ENCODE results near the gene ZNF592. TPM values are rescaled to one million over a fixed set of nuclear protein-coding genes. Genes with fewer than 3 reads are reported as not detected.
"Not testable (repeated sequence)": the region's sequence is repeated elsewhere in the genome, so short reads cannot be mapped to it uniquely, and the experiment has no call there.

The ZNF592 gene
- polyA plus RNA-seq (ENCODE audit: insufficient read length in 3 of 3) = 10 to 100 TPM; 26.8 to 28.4 (median 27.8) TPM

DNA sequence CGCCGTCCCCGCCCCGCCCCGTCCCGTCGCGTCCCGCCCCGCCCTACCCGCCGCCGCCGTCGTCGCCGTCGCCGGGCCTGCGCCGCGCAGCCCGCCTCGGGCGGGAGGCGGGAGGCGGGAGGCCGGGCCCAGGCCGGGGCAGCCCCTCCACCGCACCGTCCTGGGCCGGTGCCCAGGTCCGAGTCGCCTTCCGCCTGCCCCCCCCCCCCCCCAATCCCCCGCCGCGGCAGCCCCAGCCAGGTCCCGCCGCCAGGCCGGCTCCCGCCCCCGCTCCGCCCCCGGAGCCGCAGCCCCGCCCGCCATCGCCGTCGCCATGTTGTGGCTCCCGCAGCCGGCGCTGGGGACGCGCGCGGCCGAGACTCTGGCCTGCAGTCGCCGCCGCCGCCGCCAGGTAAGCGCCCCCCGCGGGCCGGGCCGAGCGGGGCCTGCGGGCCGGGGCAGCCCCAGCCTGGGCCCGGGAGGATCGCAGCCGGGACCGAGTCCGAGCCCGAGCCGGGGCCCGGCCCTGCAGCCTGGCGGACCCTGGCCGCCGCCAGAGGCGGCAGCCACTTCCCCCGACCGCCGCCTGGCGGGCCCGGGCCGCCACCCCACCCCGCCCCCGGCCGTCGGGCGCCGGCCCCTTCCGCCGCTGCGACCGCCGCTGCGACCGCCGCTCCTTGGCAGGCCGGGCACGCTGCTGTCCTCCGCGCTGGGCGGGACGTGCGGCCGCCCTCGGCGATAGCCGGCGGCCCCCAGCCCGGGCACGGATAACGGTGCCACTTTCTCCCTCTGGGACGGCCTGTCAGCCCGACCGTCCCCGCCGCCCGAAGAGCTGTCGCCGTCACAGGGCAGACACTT lies at the start of gene ZNF592:
Gene ZNF592, plus strand, starts transcription at position 319 of the 837 bp plus-strand sequence. CDS start 34,084 bp downstream, outside the sequence.
- no peak for DNase-seq (ENCODE audit: low read depth in 3 of 3, low spot score in 2 of 3)

- DNase-seq (ENCODE audit: low read depth in 3 of 3, low spot score in 2 of 3) = no peak
Measured at GRCh38 chr15:84699538-84700191, 48.7 kb upstream of the ZNF592 start.

GRCh38 chr15:84702961-84703482 lies 45.4 kb upstream of the ZNF592 start:
- peak in 2 of 3 donors; percentile 23 to 36 for DNase-seq (ENCODE audit: low read depth in 3 of 3, low spot score in 2 of 3)

- no peak for DNase-seq (ENCODE audit: low read depth in 3 of 3, low spot score in 2 of 3)
Measured at GRCh38 chr15:84703808-84704207, 44.6 kb upstream of the ZNF592 start.

DNA sequence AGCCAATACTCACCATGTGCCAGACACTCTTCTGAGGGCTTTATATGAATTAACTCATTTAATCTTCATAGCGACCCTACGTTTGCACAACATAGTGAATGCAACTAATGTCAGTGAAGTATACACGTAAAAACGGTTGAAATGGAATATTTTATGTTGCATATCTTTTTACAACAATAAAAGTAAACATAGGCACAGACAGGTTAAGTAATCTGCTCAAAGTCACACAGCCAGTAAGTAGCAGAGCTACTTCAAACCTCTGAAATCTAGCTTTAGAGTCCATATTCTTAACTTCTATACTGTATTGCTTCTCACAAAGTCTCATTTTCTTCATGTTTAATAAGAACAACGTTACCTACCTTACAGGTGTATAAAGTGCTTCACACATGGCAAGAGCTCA lies 34.0 kb upstream of the ZNF592 start:
- DNase-seq (ENCODE audit: low read depth in 3 of 3, low spot score in 2 of 3) = no peak

GRCh38 chr15:84714821-84715220 lies 33.6 kb upstream of the ZNF592 start:
- no peak for DNase-seq (ENCODE audit: low read depth in 3 of 3, low spot score in 2 of 3)

GRCh38 chr15:84715441-84716035 lies 32.9 kb upstream of the ZNF592 start:
- peak in 1 of 3 donors; percentile 21 for DNase-seq (ENCODE audit: low read depth in 3 of 3, low spot score in 2 of 3)

DNA sequence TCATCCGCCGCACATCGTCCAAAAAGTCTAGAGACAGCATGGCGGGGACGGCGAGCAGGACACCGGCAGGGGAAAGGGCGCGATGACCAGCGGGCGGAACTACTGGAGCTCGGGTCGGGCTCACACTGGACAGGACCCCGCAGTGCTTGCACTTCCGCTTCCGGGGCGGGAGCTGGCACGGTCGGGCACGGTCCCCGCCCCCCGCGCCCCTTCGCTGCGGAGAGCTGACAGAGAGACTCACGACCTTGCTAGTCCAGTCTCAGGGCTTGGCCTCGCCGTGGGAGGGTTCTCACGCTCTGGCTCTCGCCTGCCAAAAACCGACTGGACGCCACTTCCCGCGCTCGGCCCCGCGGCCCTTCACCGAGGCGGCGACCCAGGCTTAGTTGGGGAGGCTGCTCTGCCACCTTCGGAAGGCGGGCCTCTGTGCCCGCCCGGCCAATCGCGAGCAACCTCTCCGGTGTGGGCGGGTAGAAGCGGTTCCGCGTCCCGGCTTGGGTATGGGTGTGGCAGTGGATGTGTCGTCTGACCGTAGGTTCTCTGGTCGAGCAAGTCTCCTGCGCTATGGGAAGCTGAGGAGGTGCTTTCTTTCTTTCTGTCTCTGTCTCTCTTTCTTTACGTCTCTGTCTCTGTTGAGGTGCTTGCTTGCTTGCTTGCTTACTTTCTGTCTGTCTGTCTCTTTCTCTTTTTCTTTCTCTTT lies 32.2 kb upstream of the ZNF592 start, which contains the start of gene SEC11A:
Gene SEC11A, minus strand, starts transcription at position 104 of the 697 bp plus-strand sequence. Its CDS starts 64 bp downstream, at position 40.
- peak; percentile 78 to 90 (median 80) for DNase-seq (ENCODE audit: low read depth in 3 of 3, low spot score in 2 of 3)

DNA sequence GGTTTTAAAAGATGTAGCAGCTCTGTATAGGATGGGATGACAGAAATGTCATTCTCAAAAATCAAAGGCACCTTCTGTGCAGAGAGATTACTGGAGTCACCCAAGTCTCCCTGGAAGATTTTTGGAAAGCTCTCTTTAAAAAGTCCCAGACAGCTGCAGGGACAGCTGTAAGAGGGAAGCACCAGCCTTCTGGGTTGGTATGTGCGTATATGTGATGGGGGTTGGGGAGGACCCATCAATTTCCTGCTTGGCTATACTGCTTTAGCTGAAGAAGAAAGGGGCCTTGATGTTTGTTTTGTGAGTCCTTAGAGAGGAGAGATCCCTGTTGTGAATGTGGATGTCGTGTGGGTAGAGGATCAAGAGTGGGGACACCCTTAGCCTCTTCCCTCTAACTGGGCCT lies 27.0 kb upstream of the ZNF592 start:
- no peak for DNase-seq (ENCODE audit: low read depth in 3 of 3, low spot score in 2 of 3)

- DNase-seq (ENCODE audit: low read depth in 3 of 3, low spot score in 2 of 3) = no peak
Measured at GRCh38 chr15:84722628-84723027, 25.8 kb upstream of the ZNF592 start.

- DNase-seq (ENCODE audit: low read depth in 3 of 3, low spot score in 2 of 3) = no peak
Measured at GRCh38 chr15:84725001-84725491, 23.3 kb upstream of the ZNF592 start.

- no peak for DNase-seq (ENCODE audit: low read depth in 3 of 3, low spot score in 2 of 3)
Measured at GRCh38 chr15:84727429-84727828, 21.0 kb upstream of the ZNF592 start.

DNA sequence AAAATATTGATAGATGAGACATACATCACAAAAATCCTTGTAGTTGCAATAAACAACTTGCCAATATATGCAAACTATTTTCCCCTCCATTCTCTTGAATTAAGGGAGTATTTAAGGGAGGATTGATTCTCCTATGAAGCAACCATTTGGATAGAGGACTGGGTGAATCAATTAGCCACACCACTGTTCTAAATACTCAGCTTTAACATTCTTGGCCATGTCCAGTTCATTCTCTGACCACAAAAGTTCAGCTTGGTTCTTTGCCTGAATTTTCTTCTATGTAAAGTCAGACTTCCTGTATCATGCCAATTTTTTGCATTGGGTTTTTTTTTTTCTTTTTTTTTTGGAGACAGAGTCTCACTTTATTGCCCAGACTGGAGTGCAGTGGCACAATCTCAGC lies 16.6 kb upstream of the ZNF592 start:
- DNase-seq (ENCODE audit: low read depth in 3 of 3, low spot score in 2 of 3) = no peak

GRCh38 chr15:84734794-84735479 lies 13.5 kb upstream of the ZNF592 start:
- DNase-seq (ENCODE audit: low read depth in 3 of 3, low spot score in 2 of 3) = no peak

DNA sequence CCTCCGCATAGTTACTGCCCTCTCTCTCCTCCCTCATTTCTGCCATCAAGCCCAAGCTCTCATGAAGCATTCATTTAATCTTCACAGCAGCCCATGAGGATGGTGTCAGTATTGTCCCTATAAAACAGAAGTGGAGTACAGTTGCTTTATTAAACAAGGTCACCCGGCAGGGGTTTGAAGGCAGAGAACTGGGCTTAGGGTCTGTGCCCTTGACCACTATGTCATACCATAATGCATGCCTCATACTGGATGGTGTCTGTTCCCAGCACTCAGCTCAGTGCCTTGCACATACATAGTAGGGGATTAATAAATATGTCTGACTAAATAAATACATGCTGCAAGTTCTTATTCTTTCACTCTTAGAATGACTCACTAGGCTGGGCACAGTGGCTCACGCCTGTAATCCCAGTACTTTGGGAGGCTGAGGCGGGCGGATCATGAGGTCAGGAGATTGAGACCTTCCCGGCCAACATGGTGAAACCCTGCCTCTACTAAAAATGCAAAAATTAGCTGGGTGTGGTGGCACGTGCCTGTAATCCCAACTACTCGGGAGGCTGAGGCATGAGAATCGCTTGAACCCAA lies 12.8 kb upstream of the ZNF592 start:
- DNase-seq (ENCODE audit: low read depth in 3 of 3, low spot score in 2 of 3) = not testable (repeated sequence)

DNA sequence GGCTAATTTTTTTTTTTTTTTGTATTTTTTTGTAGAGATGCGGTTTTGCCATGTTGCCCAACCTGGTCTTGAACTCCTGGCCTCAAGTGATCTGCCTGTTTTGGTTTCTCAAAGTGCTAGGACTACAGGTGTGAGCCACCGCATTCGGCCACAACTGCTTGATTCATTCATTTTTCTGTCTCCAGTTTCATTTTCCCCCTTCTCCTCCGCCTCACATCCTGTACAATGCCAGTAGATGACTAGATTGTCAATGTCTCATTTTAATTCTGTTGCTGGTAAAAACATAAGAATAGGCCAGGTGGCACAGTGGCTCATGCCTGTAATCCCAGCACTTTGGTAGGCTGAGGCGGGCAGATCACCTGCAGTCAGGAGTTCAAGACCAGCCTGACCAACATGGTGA lies 12.0 kb upstream of the ZNF592 start:
- no peak for DNase-seq (ENCODE audit: low read depth in 3 of 3, low spot score in 2 of 3)

DNA sequence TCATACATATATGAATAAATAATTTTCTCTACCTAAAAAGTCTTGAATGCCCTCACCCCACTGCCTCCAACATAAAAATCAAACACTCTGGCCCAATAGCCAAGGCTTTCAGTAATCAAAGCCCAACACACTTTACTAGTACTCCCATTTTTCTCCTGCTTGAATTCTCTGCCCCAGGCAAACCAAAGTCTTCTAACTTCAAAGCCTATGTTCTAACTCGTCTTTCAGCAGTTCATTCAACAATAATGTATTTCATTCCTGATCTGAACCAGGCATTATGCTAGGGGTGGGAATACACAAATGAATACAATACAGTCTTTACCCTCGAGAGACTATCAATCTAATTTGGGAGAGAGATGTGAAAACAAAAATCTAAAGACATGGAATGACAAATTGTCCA lies 11.4 kb upstream of the ZNF592 start:
- no peak for DNase-seq (ENCODE audit: low read depth in 3 of 3, low spot score in 2 of 3)

DNA sequence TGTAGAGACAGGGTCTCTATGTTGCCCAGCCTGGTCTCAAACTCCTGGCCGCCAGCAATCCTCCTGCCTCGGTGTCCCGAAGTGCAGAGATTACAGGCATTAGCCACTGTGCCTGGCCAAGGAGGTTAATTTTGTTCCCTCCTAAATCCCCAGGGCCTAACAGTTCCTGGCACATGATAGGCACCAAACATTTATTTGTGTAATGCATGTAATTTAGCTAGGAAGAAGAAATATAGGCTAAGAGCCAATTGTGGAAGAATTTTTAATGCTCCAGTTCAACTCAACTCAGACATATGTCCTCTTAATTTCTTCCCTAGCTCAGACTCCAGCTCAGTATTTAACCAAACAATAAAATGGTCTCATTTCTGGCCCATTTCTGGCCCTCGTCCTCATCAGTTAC lies 7.7 kb upstream of the ZNF592 start:
- DNase-seq (ENCODE audit: low read depth in 3 of 3, low spot score in 2 of 3) = no peak

DNA sequence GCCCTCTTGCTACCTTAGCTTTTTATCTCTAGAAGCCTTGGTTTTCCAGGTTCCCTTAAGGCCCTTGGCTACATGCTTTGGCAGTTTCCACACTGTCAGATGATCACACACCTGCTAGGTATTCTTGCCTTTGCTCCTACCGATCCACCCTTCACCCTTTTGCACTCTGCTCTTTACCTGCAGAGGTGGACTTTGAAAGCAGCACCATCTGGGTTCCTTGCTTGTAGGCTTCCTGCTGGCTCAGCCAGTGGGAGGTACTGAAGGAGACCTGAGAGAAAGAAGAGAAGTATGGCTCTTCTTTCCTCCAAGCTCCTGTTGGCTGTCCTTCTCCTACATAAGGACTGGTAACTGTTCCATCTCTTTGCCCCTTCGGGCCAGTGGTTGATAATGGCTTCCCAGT lies 7.3 kb upstream of the ZNF592 start:
- no peak for DNase-seq (ENCODE audit: low read depth in 3 of 3, low spot score in 2 of 3)

Measured in right renal cortex interstitium (tissue), 3 donors.